Transverse colon (tissue), 3 donors: ENCODE measurements around the gene SMIM45.
"Not testable (repeated sequence)": the region's sequence is repeated elsewhere in the genome, so short reads cannot be mapped to it uniquely, and the experiment has no call there.

Experiments
- EP300 ChIP-seq: sonication (generic); formaldehyde crosslinking; IDR thresholded peaks from one replicate; pipeline ENCODE4 v1.6.1; 2017; ENCODE audit warnings: antibody characterized with exemption, low read depth
- POLR2A ChIP-seq: fragments of 450-650 bp; IDR thresholded peaks from one replicate; pipeline ENCODE4 v1.6.1; 2016; ENCODE audit warnings: antibody characterized with exemption, mild to moderate bottlenecking, moderate library complexity
- TF ChIP-seq, protein P1 (sequence below), 5 experiments: fragments of 200-600 bp in 3 of 5; fragments of 450-650 bp in 2 of 5; sonication (generic) in 3 of 5; IDR thresholded peaks; 1 replicate in 2 of 5; 2 replicates in 3 of 5; pipeline ENCODE4 v1.5.1; 2016 to 2017; ENCODE audit warnings: antibody characterized with exemption in 5 of 5, inconsistent platforms in 3 of 5, mild to moderate bottlenecking in 2 of 5, moderate library complexity in 1 of 5

- TF ChIP-seq POLR2A, EP300: not testable (repeated sequence)
- TF ChIP-seq, protein P1, sequence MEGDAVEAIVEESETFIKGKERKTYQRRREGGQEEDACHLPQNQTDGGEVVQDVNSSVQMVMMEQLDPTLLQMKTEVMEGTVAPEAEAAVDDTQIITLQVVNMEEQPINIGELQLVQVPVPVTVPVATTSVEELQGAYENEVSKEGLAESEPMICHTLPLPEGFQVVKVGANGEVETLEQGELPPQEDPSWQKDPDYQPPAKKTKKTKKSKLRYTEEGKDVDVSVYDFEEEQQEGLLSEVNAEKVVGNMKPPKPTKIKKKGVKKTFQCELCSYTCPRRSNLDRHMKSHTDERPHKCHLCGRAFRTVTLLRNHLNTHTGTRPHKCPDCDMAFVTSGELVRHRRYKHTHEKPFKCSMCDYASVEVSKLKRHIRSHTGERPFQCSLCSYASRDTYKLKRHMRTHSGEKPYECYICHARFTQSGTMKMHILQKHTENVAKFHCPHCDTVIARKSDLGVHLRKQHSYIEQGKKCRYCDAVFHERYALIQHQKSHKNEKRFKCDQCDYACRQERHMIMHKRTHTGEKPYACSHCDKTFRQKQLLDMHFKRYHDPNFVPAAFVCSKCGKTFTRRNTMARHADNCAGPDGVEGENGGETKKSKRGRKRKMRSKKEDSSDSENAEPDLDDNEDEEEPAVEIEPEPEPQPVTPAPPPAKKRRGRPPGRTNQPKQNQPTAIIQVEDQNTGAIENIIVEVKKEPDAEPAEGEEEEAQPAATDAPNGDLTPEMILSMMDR (IDR thresholded peaks at IDR 0.05) = not testable (repeated sequence)
These were observed 3.0 kb upstream of the SMIM45 start for GRCh38 chr22:41948928-41949296.
